Naive thymus-derived CD4-positive, alpha-beta T cell (primary cell): ENCODE measurements around the gene CC2D2B. TPM values are rescaled to one million over a fixed set of nuclear protein-coding genes. Genes with fewer than 3 reads are reported as not detected.
"Not testable (repeated sequence)": the region's sequence is repeated elsewhere in the genome, so short reads cannot be mapped to it uniquely, and the experiment has no call there.

ENCODE experiments used
- ATAC-seq: fragments of 150-1000 bp; cut with Tn5 transposase; 2 replicates; pipeline ENCODE4 v1.10.0; 2021; ENCODE audit warnings: mild to moderate bottlenecking, moderate library complexity
- CTCF ChIA-PET: fragments of 350-600 bp; sonication (Branson Sonifier 250); formaldehyde crosslinking; loops from one replicate; lab custom pipeline; 2021; ENCODE audit warnings: antibody characterized with exemption; lab: Charles Lee
- POLR2A ChIA-PET: fragments of 350-600 bp; sonication (Branson Sonifier 250); formaldehyde crosslinking; loops from one replicate; lab custom pipeline; 2021; ENCODE audit warnings: antibody characterized with exemption, inconsistent platforms; lab: Charles Lee
- DNase-seq, 9 donors: peaks; one replicate each; pipeline versions ENCODE4 v3.0.0 to v3.0.0-alpha.2; 2020 to 2022; ENCODE audit warnings: mixed read lengths in 1 of 9
- H3K27ac ChIP-seq: one replicate; pipeline ENCODE4 v1.7.0; 2013; ENCODE audit warnings: mild to moderate bottlenecking, low read depth, low read length, moderate library complexity
- H3K27me3 ChIP-seq, 2 donors: one replicate each; pipeline ENCODE4 v1.7.0; 2013; ENCODE audit warnings: low read length in 2 of 2, mild to moderate bottlenecking in 2 of 2, moderate library complexity in 2 of 2; ENCODE audit not compliant: control insufficient read depth in 2 of 2, insufficient read depth in 2 of 2
- H3K36me3 ChIP-seq, 3 experiments: 1 replicate in 2 of 3; 2 replicates in 1 of 3; pipeline ENCODE4 v1.7.0; 2013; ENCODE audit warnings: low read length in 3 of 3, mild to moderate bottlenecking in 3 of 3, moderate library complexity in 1 of 3; ENCODE audit not compliant: insufficient read depth in 3 of 3, control insufficient read depth in 2 of 3
- H3K4me1 ChIP-seq, 2 donors: one replicate each; pipeline ENCODE4 v1.7.0; 2013; ENCODE audit warnings: low read length in 2 of 2, mild to moderate bottlenecking in 2 of 2, moderate library complexity in 1 of 2; ENCODE audit not compliant: control insufficient read depth in 2 of 2, insufficient read depth in 2 of 2
- H3K4me3 ChIP-seq: 2 replicates; pipeline ENCODE4 v1.7.0; 2013; ENCODE audit warnings: mild to moderate bottlenecking, low read length
- H3K9me3 ChIP-seq, 3 experiments: 1 replicate in 2 of 3; 2 replicates in 1 of 3; pipeline ENCODE4 v1.7.0; 2013; ENCODE audit warnings: low read length in 3 of 3; ENCODE audit not compliant: control insufficient read depth in 2 of 3
- H3K27ac Mint-ChIP-seq, 9 donors: one replicate each; pipeline ENCODE4 v1.8.0; 2020 to 2022; ENCODE audit warnings: mixed read lengths in 9 of 9, mild to moderate bottlenecking in 8 of 9, moderate library complexity in 5 of 9, inconsistent platforms in 2 of 9
- H3K27me3 Mint-ChIP-seq, 5 donors: one replicate each; pipeline ENCODE4 v1.8.0; 2021 to 2022; ENCODE audit warnings: mixed read lengths in 5 of 5, mild to moderate bottlenecking in 1 of 5
- H3K36me3 Mint-ChIP-seq, 5 donors: one replicate each; pipeline ENCODE4 v1.8.0; 2020 to 2022; ENCODE audit warnings: mixed read lengths in 5 of 5, mild to moderate bottlenecking in 3 of 5, inconsistent platforms in 1 of 5
- H3K4me1 Mint-ChIP-seq, 7 donors: one replicate each; pipeline ENCODE4 v1.8.0; 2020 to 2022; ENCODE audit warnings: mixed read lengths in 7 of 7, mild to moderate bottlenecking in 3 of 7, inconsistent platforms in 1 of 7
- H3K4me3 Mint-ChIP-seq, 10 donors: one replicate each; pipeline ENCODE4 v1.8.0; 2020 to 2022; ENCODE audit warnings: mild to moderate bottlenecking in 10 of 10, mixed read lengths in 10 of 10, moderate library complexity in 6 of 10, inconsistent platforms in 2 of 10
- H3K9me3 Mint-ChIP-seq, 11 donors: one replicate each; pipeline ENCODE4 v1.8.0; 2020 to 2022; ENCODE audit warnings: mixed read lengths in 11 of 11, mild to moderate bottlenecking in 4 of 11, inconsistent platforms in 1 of 11, moderate library complexity in 1 of 11
- intact Hi-C, 2 donors: fragments of 100-400 bp; cut with micrococcal nuclease; formaldehyde crosslinking; loops; one replicate each; pipeline ENCODE4 v1.15.1; 2023
- polyA plus RNA-seq, 2 donors: library from polyadenylated mRNA; unstranded; fragments of 300-500 nt; fragmentation: Illumina TruSeq; gene quantifications; one replicate each; pipeline ENCODE4 v1.2.3, GENCODE V29; 2021
- total RNA-seq, 6 experiments: library from RNA in 5 of 6; stranded (reverse) in 5 of 6; gene quantifications; 1 replicate in 5 of 6; 2 replicates in 1 of 6; pipeline ENCODE4 v1.2.3 and lab custom pipeline; 2021 to 2026

Gene CC2D2B
- total and polyA plus RNA-seq, 7 experiments from 2014 or later: 0.64 to 0.99 TPM; not detected in 5

DNA sequence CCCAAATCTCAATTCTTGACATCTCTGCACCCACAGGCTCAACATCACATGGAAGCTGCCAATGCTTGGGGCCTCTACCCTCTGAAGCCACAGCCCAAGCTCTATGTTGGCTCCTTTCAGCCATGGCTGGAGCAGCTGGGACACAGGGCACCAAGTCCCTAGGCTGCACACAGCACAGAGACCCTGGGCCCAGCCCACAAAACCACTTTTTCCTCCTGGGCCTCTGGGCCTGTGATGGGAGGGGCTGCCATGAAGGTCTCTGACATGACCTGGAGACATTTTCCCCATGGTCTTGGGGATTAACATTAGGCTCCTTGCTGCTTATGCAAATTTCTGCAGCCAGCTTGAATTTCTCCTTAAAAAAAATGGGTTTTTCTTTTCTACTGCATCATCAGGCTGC lies 33.0 kb upstream of the CC2D2B start:
- DNase-seq, H3K9me3 Mint-ChIP-seq, H3K27ac ChIP-seq, H3K4me3 Mint-ChIP-seq, H3K36me3 ChIP-seq, H3K27me3 ChIP-seq, POLR2A ChIA-PET, H3K27me3 Mint-ChIP-seq, H3K27ac Mint-ChIP-seq, intact Hi-C loops, H3K9me3 ChIP-seq, ATAC-seq, H3K4me1 ChIP-seq, H3K4me1 Mint-ChIP-seq, H3K4me3 ChIP-seq: not testable (repeated sequence)
- CTCF ChIA-PET: interaction anchor here (0.6 kb wide), 1 partner anchor 91 kb away, joined by 3 read pairs; no protein-coding TSS in a partner anchor
- peaks cover 21 to 66% (median 40%) of the 10 kb centered on the region in 5 donors for H3K36me3 Mint-ChIP-seq

DNA sequence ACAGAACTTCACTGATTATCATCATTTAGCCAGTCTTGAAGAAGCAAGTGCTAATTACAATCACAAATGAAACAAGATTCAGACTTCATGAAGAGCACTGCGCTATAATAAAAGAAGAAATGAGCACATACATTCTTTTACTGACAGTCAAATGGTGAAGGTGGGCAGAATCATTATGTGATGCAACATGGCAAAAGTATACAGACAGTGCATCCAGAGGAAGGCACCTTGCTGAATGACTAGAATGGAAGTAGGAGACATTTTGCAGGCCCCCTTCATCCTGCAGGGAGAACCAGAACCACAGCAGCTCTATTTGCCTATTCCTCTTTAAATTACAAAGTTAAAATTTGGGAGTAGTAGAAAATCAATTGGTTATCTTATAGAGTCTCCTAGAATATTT lies 31.0 kb upstream of the CC2D2B start:
- no peaks in the 10 kb centered on the region for H3K4me1 ChIP-seq
- H3K27ac ChIP-seq: no peak overlapping the region
- DNase-seq (no peak), ATAC-seq (no peak)
- peaks cover 0 to 7% (median 0%) of the 10 kb centered on the region in 3 experiments for H3K36me3 ChIP-seq
- CTCF ChIA-PET: no interaction called here
- POLR2A ChIA-PET: interaction anchor here (0.8 kb wide), 1 partner anchor 149 kb away, joined by 3 read pairs; no protein-coding TSS in a partner anchor
- Mint-ChIP-seq H3K4me3 (no peak overlapping the region), H3K36me3 (peaks cover 21 to 65% (median 41%) of the 10 kb centered on the region in 5 donors), H3K4me1 (no peaks in the 10 kb centered on the region), H3K27me3 (no peaks in the 10 kb centered on the region), H3K9me3 (peaks cover 0 to 7% (median 0%) of the 10 kb centered on the region in 11 donors), H3K27ac (peak overlapping the region in 1 of 9 donors; percentile 48)
- intact Hi-C loops: no loop called here
- H3K9me3 ChIP-seq: no peaks in the 10 kb centered on the region
- no peaks in the 10 kb centered on the region for H3K27me3 ChIP-seq
- H3K4me3 ChIP-seq: no peak overlapping the region

DNA sequence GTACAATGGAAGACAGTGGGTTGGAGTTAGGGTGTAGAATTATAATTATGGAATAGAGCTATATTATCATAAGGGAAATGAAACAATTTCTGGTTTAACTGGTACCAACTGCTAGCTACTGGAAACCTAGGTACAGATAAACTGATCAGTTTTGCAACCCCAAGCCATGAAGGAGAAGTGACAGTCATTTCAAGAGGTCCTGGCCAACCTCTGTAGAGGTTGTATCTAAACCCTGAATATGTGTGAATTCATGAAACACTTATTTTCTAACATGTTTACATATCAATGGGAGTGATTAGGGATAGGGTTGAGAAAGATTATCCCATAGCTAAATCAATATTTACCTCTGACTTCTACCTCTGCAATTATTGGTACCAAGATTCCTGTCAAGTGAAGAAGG lies 29.9 kb upstream of the CC2D2B start:
- intact Hi-C loops: no loop called here
- Mint-ChIP-seq H3K27ac (no peak overlapping the region), H3K4me1 (no peaks in the 10 kb centered on the region), H3K9me3 (peaks cover 0 to 12% (median 0%) of the 10 kb centered on the region in 11 donors), H3K36me3 (peaks cover 21 to 57% (median 40%) of the 10 kb centered on the region in 5 donors), H3K27me3 (no peaks in the 10 kb centered on the region), H3K4me3 (no peak overlapping the region)
- Histone ChIP-seq H3K36me3 (peaks cover 0 to 7% (median 0%) of the 10 kb centered on the region in 3 experiments), H3K27ac (no peak overlapping the region), H3K9me3 (no peaks in the 10 kb centered on the region), H3K4me1 (no peaks in the 10 kb centered on the region), H3K4me3 (no peak overlapping the region), H3K27me3 (no peaks in the 10 kb centered on the region)
- POLR2A ChIA-PET: interaction anchor here (0.8 kb wide), 1 partner anchor 148 kb away, joined by 3 read pairs; no protein-coding TSS in a partner anchor
- ATAC-seq (no peak), DNase-seq (no peak)
- CTCF ChIA-PET: interaction anchor here (0.7 kb wide), 1 partner anchor 210 kb away, joined by 3 read pairs; no protein-coding TSS in a partner anchor

DNA sequence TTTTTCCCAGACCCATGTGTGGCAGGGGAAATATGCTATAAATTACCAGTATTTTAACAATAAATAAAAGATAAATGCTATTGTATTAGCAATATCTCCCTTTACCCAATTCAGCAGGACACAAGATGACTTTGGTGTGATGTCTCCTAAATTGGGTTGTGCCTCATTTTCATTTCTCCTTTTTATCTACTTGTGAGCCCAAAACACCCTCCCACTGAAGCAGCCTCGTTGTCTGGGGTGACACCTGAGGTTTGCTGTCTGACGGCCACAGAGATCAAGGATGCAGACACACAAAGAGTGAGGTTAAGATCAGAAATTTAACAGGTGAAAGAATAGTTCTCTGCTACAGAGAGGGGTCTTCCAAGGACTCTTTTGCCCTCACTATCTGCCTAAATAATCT lies 27.1 kb upstream of the CC2D2B start:
- Histone ChIP-seq H3K4me1 (no peaks in the 10 kb centered on the region), H3K27me3 (no peaks in the 10 kb centered on the region), H3K9me3 (no peaks in the 10 kb centered on the region), H3K4me3 (no peak overlapping the region), H3K36me3 (peaks cover 0 to 3% (median 0%) of the 10 kb centered on the region in 3 experiments), H3K27ac (no peak overlapping the region)
- ATAC-seq: no peak
- DNase-seq: no peak
- Mint-ChIP-seq H3K9me3 (peaks cover 0 to 5% (median 0%) of the 10 kb centered on the region in 11 donors), H3K27ac (no peak overlapping the region), H3K4me1 (peaks cover 0 to 2% (median 0%) of the 10 kb centered on the region in 7 donors), H3K36me3 (peaks cover 5 to 31% (median 19%) of the 10 kb centered on the region in 5 donors), H3K27me3 (no peaks in the 10 kb centered on the region), H3K4me3 (no peak overlapping the region)
- CTCF ChIA-PET: no interaction called here
- POLR2A ChIA-PET: interaction anchor here (0.6 kb wide), 1 partner anchor 127 kb away, joined by 3 read pairs; no protein-coding TSS in a partner anchor
- intact Hi-C loops: no loop called here

DNA sequence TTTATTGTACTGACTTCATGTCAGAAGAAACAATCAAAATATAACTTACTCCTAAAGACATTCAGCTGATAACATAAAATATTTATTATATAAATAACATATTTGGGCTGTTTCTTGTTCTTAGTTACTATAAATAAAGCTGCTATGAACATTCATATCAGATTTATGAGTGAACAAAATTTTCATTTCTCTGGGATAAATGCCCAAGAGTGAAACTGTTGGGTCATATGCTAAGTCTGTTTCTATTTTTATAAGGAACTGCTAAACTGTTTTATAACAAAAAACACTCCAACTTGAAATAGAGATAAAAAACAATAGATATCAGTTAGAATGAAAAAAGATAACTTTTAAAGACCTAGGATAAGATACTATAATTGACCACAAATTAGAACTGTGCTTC lies 26.5 kb upstream of the CC2D2B start:
- ChIA-PET CTCF (no interaction called here), POLR2A (interaction anchor here (0.6 kb wide), 1 partner anchor 126 kb away, joined by 3 read pairs; no protein-coding TSS in a partner anchor)
- Mint-ChIP-seq H3K9me3 (peaks cover 0 to 5% (median 0%) of the 10 kb centered on the region in 11 donors), H3K4me1 (peaks cover 0 to 2% (median 0%) of the 10 kb centered on the region in 7 donors), H3K4me3 (no peak overlapping the region), H3K27ac (no peak overlapping the region), H3K27me3 (no peaks in the 10 kb centered on the region), H3K36me3 (peaks cover 3 to 26% (median 15%) of the 10 kb centered on the region in 5 donors)
- H3K4me1 ChIP-seq: no peaks in the 10 kb centered on the region
- H3K4me3 ChIP-seq: no peak overlapping the region
- no peaks in the 10 kb centered on the region for H3K9me3 ChIP-seq
- intact Hi-C loops: no loop called here
- H3K27me3 ChIP-seq: no peaks in the 10 kb centered on the region
- no peak for DNase-seq
- no peak for ATAC-seq
- H3K36me3 ChIP-seq: peaks cover 0 to 1% (median 0%) of the 10 kb centered on the region in 3 experiments
- H3K27ac ChIP-seq: no peak overlapping the region

DNA sequence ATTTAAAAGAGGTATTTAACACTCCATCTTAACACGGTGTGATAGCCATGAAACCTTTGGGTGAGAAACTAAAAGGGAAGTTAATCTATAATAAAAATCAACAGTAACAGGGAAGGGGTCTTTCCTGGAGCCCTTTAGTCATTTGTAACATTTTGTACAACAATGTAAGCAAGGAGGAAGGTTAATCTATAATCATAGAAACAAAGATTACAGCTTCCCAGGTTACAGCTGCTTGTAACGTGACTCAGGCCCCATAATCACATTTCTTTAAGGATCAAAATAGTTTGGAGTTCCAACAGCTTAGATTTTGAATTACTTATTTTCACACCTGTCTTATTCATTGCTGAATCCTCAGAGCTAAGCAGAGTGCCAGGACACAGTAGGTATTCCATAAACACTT lies 17.9 kb upstream of the CC2D2B start:
- no peaks in the 10 kb centered on the region for H3K27me3 ChIP-seq
- Mint-ChIP-seq H3K4me1 (no peaks in the 10 kb centered on the region), H3K9me3 (peaks cover 0 to 2% (median 0%) of the 10 kb centered on the region in 11 donors), H3K4me3 (no peak overlapping the region), H3K36me3 (peaks cover 0 to 61% (median 44%) of the 10 kb centered on the region in 5 donors), H3K27me3 (no peaks in the 10 kb centered on the region), H3K27ac (no peak overlapping the region)
- no peak overlapping the region for H3K4me3 ChIP-seq
- H3K4me1 ChIP-seq: no peaks in the 10 kb centered on the region
- ATAC-seq: no peak
- no peak for DNase-seq
- peaks cover 0 to 13% (median 0%) of the 10 kb centered on the region in 3 experiments for H3K36me3 ChIP-seq
- POLR2A ChIA-PET: no interaction called here
- no peaks in the 10 kb centered on the region for H3K9me3 ChIP-seq
- no peak overlapping the region for H3K27ac ChIP-seq
- CTCF ChIA-PET: no interaction called here
- intact Hi-C loops: no loop called here
